IPS-18c (cell line): ENCODE data around the gene PARVB.
"Not testable (repeated sequence)": the region's sequence is repeated elsewhere in the genome, so short reads cannot be mapped to it uniquely, and the experiment has no call there.

Source experiments
- H3K4me3 ChIP-seq: 2 replicates; pipeline ENCODE4 v1.7.0; 2013; ENCODE audit warnings: low read depth, mild to moderate bottlenecking, low read length, moderate library complexity; ENCODE audit not compliant: insufficient read depth
- H3K9me3 ChIP-seq: one replicate; pipeline ENCODE4 v1.6.1; 2013; ENCODE audit warnings: mild to moderate bottlenecking, low read length, moderate library complexity; ENCODE audit not compliant: control insufficient read depth, insufficient read depth

Gene PARVB

GRCh38 chr22:44037519-44038375 lies 13.6 kb downstream of the PARVB start:
- Histone ChIP-seq H3K9me3 (no peaks in the 10 kb centered on the region), H3K4me3 (no peak overlapping the region)

GRCh38 chr22:44039566-44040171 lies 15.6 kb downstream of the PARVB start:
- Histone ChIP-seq H3K4me3 (no peak overlapping the region), H3K9me3 (no peaks in the 10 kb centered on the region)

- Histone ChIP-seq H3K4me3 (no peak overlapping the region), H3K9me3 (no peaks in the 10 kb centered on the region)
These were observed 18.4 kb downstream of the PARVB start for GRCh38 chr22:44042249-44043218.

GRCh38 chr22:44045145-44045544 lies 21.0 kb downstream of the PARVB start:
- Histone ChIP-seq H3K9me3 (no peaks in the 10 kb centered on the region), H3K4me3 (no peak overlapping the region)

- H3K4me3 ChIP-seq = no peak overlapping the region
These were observed 22.5 kb downstream of the PARVB start for GRCh38 chr22:44046485-44047141.

GRCh38 chr22:44047891-44048301 lies 23.8 kb downstream of the PARVB start:
- Histone ChIP-seq H3K4me3 (no peak overlapping the region), H3K9me3 (no peaks in the 10 kb centered on the region)

More at GRCh38 chr22:44046485-44047141, 22.5 kb downstream of the PARVB start:
- H3K9me3 ChIP-seq = no peaks in the 10 kb centered on the region

GRCh38 chr22:44049486-44050231 lies 25.6 kb downstream of the PARVB start:
- Histone ChIP-seq H3K4me3 (no peak overlapping the region), H3K9me3 (no peaks in the 10 kb centered on the region)

- H3K4me3 ChIP-seq = no peak overlapping the region
- no peaks in the 10 kb centered on the region for H3K9me3 ChIP-seq
These were observed 26.8 kb downstream of the PARVB start for GRCh38 chr22:44050766-44051355.

- no peak overlapping the region for H3K4me3 ChIP-seq
- H3K9me3 ChIP-seq = no peaks in the 10 kb centered on the region
These were observed 27.3 kb downstream of the PARVB start for GRCh38 chr22:44051358-44051757.

GRCh38 chr22:44051961-44052360 lies 27.9 kb downstream of the PARVB start:
- Histone ChIP-seq H3K4me3 (no peak overlapping the region), H3K9me3 (no peaks in the 10 kb centered on the region)

GRCh38 chr22:44055805-44056204 lies 31.7 kb downstream of the PARVB start:
- Histone ChIP-seq H3K4me3 (no peak overlapping the region), H3K9me3 (no peaks in the 10 kb centered on the region)

GRCh38 chr22:44056649-44057048 lies 32.5 kb downstream of the PARVB start:
- not testable (repeated sequence) for H3K4me3 ChIP-seq, H3K9me3 ChIP-seq

GRCh38 chr22:44057401-44057987 lies 33.4 kb downstream of the PARVB start:
- no peak overlapping the region for H3K4me3 ChIP-seq

GRCh38 chr22:44063462-44064371 lies 39.6 kb downstream of the PARVB start:
- H3K4me3 ChIP-seq = no peak overlapping the region
- H3K9me3 ChIP-seq = no peaks in the 10 kb centered on the region

More at GRCh38 chr22:44057401-44057987, 33.4 kb downstream of the PARVB start:
- H3K9me3 ChIP-seq = no peaks in the 10 kb centered on the region

- no peak overlapping the region for H3K4me3 ChIP-seq
- no peaks in the 10 kb centered on the region for H3K9me3 ChIP-seq
These were observed 42.9 kb downstream of the PARVB start for GRCh38 chr22:44067033-44067432.
